Measurements from ENCODE around the gene CORIN.

DNA sequence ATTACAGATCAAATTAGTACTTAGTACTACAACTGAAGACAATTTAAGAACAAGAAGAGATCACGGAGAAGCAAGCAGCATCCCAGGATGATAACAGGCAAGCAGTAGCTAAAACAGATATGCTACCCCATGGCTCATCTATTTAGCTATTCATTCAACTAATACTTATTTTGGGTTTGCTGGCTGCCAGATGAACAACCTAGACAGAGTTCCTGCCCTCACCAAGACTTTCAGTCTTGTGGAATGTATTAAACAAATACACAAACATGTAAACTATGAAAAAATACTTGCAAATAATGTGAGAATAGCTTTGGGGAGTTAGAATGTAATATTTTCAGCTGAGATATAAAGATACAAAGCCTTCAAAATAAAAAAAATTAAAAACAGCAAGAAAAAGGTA, 2.4 kb upstream of the CORIN start:
- TF ChIP-seq CTCF (IDR thresholded peaks at IDR 0.05) (no peak), POLR2A (IDR thresholded peaks at IDR 0.05) (no peak)
